GM21717 (cell line): ENCODE measurements around the gene B4GALT4.
"Not testable (repeated sequence)": the region's sequence is repeated elsewhere in the genome, so short reads cannot be mapped to it uniquely, and the experiment has no call there.

Source experiments
- ATAC-seq: cut with Tn5 transposase; IDR thresholded peaks from one replicate; pipeline ENCODE4 v1.9.1; 2021; ENCODE audit warnings: mild to moderate bottlenecking, moderate library complexity; ENCODE audit not compliant: unreplicated experiment

The B4GALT4 gene, protein sequence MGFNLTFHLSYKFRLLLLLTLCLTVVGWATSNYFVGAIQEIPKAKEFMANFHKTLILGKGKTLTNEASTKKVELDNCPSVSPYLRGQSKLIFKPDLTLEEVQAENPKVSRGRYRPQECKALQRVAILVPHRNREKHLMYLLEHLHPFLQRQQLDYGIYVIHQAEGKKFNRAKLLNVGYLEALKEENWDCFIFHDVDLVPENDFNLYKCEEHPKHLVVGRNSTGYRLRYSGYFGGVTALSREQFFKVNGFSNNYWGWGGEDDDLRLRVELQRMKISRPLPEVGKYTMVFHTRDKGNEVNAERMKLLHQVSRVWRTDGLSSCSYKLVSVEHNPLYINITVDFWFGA

DNA sequence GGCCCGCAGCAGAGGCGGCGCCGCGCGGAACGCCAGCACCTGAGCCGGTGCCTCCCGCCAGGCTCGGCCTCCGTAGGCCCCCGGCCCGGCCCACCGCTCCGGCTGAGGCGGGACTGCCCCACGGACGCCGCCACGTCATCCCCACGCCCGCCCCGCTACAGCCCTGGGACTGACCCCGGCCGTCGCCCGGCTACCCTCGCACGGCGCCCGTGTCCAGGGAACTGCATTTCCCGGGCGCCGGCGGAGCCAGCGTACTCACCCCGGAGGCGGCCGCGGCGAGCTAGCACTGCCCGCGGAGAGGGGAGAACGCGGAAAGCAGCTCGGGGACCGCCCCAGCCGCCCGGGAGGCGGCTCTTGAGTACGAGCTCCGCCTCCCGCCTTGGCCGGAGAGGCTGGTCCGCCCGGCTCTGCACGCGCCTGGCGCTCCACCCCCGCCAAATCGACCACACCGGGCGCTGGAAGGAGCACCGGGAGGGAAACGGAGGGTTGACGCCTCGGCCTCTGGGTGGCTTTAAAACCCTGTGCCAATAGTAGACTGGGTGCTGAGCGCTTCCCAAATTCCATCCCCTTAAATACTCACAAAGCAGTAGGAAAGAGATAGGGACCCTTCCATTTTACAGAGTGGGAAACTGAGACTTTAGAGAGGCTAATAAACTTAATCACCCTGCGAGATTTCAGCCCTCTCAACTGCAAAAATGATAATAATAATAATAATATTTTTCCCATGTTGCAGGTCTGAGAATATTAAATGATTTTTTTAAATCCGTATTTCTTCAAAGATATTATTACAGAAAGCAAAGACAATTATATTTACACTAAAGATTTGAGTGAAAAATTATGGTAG, at the start of gene B4GALT4:
B4GALT4 (minus strand) TSS at position 288 of the 844 bp plus-strand sequence. CDS start 10,779 bp downstream, outside the sequence.
- ATAC-seq, result peak; percentile 91

DNA sequence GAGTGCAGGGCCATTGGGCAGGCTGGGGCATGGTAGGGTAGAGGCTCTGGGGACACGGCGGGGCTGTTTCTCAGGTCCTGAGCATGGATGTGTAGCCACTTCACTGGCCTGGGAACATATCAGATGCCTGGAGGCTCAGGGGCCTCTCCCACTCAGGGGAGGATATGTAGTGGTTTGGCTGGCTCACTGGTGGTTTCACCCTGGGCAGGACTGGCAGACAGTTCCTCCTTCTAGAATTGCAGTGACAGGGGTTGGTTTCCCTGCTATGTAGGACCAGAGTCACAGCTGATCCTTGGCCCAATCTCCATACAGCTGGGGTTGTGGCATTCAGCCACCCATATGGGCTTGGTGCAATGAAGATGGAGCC, 48.7 kb upstream of the B4GALT4 start:
- ATAC-seq, result no peak

DNA sequence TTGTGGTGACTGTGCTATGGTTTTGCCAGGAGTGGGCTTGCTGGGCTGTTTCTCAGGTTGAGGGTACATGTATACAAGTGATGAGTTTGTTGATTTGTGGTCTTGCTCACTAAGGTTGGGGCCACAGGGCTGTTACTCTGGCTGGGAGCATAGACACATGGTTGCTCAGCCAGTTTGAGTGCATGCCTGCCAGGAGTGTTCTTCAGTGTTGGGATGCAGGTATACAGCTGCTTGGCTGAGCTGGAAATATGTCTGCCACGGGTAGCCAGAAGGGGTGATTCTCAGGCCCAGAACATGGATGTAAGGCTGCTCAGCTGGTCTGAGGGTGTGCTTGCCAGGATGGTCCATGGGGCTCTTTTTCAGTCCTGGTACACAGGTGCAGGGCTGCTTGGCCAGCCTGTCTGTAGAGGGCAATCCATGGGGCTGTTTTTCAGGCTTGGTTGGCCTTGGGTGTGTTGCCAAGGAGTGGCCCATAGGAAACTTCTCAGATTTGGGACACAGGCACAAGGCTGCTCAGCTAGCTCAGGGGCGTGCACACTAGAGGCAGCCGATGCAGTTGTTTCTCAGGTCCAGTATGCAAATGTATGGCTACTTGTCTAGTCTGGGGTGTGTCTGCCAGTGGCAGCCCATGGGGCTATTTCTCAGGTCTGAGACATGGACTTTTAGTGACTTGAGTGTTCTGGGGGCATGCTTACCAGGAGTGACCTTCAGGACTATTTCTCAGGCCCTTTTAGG, 48.2 kb upstream of the B4GALT4 start:
- no peak for ATAC-seq

DNA sequence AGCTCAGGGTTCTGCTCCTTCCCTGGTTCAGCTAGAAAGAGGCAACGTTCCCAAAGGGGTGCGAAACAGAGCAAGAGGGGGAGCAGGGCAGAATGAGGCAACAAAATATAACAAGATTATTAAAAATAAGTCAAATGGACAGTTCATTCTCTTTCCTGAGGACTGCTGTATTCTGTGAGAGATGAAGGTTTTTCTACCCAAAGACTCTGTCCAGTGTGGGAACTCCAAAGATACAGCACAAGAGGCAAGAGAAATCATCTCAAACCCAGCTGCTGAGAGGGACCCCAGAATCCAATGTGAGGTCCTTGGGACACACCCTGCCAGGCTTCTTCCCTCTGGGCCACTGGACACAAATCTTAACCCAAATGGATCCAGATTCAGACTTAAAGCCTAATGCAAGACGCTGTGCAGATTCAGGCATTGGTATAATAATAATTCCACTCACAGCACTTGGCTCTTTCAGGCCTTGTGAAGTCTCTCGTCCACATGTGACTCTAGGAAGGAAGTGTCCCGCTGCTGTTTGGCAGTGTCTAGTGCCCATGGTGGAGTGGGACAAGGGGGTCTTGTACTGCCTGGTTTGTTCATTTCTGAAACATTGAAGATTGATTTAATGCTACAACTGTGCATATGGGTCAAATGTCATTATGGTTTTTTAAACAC, 39.0 kb upstream of the B4GALT4 start:
- no peak for ATAC-seq

DNA sequence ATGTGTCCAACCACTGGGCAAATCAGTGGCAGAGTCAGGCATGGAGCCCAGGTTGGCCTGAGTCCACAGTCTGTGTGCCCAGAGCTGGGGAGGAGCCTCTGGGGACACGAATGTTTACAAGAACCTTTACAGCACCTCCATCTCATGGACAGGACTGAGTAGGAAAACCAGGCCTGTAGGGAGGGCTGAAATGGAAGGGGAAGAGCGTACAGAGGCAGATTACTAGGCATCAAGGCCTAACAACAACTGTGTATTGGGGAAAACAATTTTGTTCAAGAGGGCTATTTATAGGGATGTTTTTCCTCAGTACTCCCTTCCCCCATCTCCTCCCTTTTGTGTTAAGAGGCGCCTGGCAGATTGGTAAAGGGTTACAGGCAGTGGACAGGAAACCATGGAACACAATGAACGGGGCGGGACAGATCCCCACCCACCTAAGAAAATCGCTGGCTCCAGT, 38.5 kb upstream of the B4GALT4 start:
- ATAC-seq, result no peak

DNA sequence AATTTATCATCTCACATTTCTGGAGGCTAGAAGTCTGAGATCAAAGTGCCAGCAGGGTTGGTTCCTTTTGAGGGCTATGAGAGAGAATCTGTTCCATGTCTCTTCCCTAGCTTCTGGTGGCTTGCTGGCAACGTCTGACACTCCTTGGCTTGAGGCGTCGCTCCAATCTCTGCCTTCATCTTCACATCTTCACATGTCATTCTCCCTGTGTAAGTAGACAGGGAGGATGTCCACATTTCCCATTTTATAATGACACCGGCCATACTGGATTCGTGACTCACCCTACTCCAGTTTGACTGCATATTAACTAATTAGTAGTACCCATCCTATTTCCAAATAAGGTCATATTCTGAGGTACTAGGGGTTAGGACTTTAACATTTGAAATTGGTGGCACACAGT, 36.0 kb upstream of the B4GALT4 start:
- ATAC-seq, result no peak

DNA sequence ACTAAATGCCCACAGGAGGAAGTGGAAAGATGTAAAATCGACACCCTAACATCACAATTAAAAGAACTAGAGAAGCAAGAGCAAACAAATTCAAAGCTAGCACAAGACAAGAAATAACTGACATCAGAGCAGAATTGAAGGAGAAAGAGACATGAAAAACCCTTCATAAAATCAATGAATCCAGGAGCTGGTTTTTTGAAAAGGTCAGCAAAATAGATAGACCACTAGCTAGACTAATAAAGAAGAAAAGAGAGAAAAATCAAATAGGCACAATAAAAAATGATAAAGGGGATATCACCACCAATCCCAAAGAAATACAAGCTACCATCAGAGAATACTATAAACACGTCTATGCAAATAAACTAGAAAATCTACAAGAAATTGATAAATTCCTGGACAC, 29.5 kb upstream of the B4GALT4 start:
- not testable (repeated sequence) for ATAC-seq

DNA sequence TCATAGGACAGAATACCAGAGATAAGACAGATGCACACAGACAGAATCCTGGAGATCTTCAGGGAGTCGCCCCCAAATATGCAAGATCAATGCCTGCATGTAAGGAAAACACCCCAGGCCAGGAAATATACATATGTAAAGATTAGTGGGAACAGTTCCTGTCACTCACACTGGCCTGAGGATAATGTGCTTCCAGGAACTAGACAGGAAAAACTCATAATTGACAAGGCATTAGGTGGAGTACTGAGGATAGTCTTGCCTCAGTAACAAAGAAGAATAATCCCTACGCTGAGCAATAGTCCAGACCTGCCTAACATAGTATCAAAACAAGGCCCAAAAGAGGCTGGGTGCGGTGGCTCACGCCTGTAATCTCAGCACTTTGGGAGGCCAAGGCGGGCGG, 20.4 kb upstream of the B4GALT4 start:
- ATAC-seq, result no peak

DNA sequence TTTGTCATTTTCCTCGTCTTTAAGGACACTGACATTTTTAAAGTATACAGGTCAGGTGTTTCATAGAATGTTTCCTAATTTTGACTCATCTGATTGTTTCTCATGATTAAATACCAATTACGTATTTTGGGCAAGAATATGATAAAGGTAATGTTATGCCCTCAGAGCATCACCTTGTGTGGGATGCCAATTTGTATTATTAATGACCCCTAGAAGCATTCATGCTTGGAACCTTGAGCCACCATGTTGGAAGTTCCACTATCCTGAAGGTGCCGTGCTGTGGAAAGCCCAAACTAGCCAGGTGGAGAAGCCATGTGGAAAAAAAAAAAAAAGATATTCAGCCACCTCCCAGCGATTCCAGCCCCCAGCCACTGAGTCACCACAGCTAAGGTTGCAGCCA, 19.1 kb upstream of the B4GALT4 start:
- ATAC-seq, result no peak

DNA sequence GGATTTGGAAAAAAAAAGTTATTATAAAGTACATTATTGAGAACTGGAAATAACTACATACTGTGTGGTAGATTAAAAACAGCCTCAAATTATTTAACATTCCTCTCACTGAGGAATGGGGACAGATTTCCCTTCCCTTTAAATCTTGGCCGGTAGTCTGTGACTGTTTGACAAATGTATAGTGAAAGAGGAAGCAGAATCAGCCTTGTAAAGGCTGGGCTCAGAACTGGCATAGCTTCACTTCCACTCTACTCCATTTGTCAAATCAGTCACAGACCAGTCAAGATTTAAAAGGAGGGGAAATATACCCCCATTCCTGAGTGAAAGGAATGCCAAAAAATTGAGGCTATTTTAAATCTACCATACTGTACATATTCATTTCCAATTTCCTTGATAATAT, 18.2 kb upstream of the B4GALT4 start:
- peak; percentile 92 for ATAC-seq

DNA sequence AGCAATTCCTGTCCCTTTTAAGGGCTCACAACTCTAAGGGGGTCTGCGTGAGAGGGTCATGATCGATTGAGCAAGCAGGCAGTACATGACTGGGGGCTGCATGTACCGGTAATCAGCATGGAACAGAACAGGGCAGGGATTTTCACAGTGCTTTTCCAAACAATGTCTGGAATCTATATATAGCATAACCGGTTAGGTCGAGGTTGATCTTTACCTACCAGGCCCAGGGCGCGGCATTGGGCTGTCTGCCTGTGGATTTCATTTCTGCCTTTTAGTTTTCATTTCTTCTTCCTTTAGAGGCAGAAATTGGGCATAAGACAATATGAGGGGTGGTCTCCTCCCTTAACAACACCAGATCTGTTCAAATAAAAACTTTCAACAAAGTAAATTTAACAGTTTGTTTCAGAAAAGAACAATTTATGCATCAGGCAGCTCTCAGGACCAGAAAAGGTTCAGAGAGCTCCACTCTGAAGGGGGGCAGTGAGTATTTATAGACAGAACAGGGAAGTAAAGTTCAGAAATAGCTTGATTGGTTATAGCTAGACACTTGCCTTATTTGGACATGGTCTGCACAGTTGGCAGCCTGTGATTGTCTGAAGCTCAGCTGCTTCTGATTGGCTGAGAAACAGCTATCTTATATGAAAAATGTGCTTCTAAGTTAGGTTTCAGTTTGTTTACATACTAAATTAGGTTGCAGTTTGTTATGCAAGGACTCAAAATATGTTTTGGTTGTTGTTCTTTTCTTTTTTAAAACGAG, 17.2 kb upstream of the B4GALT4 start:
- peak; percentile 68 for ATAC-seq

DNA sequence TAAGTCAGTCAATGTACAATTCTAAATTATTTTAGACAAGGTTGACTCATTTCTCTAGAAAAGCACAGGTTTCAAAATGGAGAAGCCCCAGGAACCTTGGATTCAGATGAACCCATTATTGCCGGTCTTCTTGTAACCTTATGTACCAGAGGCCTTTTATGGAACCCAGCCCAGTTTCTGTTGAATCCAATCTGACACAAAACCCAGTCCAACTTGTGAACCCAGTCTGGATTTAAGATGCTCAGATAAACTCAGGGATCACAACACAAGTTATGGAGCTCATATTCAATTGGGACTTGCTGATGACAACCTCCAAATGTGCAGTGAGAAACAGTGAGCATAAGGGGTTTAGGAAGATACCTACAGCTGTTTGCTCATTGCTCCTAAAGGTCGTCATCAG, 16.4 kb upstream of the B4GALT4 start:
- no peak for ATAC-seq

DNA sequence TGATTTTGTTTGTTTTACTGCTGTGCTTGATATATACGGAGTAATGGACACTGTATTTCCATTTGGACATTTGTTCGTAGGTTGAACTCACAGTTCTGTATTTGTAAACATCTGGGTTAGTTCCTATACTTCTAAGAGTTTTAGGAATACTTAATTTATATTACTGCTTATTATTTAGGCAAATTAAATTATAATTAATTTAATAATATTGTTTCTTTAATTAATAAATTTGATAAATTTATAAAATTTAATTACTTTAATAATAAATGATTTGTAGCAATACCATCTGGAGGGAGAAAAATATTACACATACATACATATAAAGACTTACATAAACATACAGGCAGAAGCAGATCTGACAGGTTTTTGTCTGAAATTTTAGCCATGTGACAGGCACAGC, 14.5 kb upstream of the B4GALT4 start:
- ATAC-seq, result no peak

DNA sequence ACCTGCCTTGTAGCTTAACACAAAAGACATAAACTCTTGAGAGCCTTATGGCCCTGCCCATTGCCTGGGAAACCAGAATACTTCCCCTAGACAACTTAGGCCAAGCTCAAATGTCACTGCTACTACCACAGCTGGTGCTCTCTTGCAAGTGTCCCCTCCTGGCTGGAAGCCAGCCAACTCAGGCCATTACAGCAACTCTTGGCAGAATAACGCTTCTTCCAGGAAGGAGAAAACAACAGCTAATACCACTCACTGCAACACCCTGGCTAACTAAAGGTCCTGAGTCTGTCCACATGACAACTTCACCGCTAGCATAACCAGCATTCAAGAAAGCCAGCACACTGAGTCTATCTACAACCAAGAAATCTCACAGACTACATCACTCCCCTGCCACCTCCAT, 5.1 kb upstream of the B4GALT4 start:
- no peak for ATAC-seq

DNA sequence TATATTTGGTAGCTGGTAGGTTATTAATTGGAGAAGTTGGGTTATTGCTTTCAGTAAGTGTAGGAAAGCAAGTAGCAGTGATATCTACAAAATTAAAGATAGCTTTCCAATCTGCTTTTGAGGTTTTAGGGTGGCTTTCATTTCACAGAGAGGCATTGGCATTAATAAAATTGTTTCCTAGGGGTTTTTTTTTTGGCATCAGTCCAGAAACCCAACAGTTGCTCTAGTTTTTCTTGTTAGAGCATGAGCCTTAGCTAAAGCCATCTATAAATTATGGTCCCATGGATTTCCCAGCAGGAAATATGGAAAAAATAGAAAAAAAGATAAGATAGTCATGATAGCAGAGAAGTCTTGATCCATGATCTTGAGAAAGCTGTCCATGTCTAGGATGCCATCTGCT, 3.0 kb upstream of the B4GALT4 start:
- ATAC-seq, result no peak

DNA sequence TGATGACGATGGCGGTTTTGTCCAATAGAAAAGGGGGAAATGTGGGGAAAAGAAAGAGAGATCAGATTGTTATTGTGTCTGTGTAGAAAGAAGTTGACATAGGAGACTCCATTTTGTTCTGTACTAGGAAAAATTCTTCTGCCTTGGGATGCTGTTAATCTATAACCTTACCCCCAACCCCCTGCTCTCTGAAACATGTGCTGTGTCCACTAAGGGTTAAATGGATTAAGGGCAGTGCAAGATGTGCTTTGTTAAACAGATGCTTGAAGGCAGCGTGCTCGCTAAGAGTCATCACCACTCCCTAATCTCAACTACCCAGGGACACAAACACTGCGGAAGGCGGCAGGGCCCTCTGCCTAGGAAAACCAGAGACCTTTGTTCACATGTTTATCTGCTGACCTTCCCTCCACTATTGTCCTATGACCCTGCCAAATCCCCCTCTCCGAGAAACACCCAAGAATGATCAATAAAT, 2.4 kb upstream of the B4GALT4 start:
- not testable (repeated sequence) for ATAC-seq

DNA sequence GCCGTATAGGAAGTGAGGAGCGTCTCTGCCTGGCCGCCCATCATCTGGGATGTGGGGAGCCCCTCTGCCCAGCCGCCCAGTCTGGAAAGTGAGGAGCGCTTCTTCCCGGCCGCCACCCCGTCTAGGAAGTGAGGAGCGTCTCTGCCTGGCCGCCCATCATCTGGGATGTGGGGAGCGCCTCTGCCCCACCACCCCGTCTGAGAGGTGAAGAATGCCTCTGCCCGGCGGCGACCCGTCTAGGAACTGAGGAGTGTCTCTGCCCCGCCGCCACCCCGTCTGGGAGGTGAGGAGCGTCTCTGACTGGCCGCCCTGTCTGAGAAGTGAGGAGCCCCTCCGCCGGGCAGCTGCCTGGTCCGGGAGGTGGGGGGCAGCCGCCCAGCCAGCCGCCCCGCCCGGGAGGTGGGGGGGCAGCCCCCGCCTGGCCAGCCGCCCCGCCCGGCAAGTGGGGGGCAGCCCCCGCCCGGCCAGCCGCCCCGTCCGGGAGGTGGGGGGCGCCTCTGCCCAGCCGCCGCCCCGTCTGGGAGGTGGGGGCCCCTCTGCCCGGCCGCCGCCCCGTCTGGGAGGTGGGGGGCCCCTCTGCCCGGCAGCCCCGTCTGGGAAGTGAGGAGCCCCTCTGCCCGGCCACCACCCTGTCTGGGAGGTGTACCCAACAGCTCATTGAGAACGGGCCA, 1.8 kb upstream of the B4GALT4 start:
- not testable (repeated sequence) for ATAC-seq

DNA sequence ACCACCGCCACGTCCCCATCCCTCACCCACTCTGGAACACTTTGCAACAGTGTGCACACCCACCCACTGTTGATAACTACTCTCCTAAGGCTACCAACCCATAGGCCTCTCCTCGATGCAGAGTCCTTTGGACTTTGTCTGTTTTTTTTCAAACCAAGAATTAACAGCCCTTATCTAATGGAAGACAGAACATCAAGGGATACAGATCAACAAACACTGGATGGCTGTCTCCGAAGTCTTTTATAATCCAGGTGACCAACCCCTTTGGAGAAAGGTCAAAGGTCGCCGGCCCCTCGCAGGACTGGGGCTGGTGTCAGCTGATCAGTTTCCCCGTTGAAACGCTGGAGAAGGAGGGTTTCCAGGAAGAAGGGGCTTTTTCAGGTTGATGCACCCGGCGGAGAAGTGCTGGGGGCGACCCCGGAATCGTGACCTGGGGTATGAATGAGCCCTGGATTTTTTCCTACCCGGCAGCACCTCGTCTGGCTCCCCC, 532 bp downstream of the B4GALT4 start:
- ATAC-seq, result peak; percentile 28

DNA sequence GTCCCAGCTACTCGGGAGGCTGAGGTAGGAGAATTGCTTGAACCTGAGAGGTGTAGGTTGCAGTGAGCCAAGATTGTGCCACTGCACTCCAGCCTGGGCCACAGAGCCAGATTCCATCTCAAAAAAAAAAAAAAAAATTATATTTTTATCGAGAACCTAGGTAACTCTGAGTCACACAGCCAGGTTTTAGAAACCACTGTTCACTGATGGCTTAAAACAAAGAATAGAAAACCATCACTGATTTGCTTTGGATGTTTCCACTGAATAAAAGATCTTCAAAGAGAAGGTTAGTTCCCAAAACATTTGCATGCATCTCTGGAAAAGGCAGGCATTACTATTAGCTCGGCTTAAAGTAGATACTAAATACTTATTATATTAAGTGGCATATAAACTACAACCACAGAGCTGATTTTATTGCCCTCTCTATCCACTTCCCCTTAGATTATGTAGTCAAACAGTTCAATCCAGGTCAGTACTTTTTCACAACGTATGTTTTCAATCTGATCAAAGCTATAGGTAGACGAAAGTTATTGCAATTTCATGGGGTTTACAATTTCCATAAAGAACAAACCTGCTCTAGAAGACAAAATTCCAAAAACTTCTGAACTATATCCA, 1.4 kb downstream of the B4GALT4 start:
- no peak for ATAC-seq
